ENCODE results near the gene KRT27.
A peak's percentile ranks its signal among the peaks of the same experiment; 100 is the strongest.

GRCh38 chr17:40791787-40792436 lies 9.6 kb upstream of the KRT27 start:
- TF ChIP-seq, protein P1, sequence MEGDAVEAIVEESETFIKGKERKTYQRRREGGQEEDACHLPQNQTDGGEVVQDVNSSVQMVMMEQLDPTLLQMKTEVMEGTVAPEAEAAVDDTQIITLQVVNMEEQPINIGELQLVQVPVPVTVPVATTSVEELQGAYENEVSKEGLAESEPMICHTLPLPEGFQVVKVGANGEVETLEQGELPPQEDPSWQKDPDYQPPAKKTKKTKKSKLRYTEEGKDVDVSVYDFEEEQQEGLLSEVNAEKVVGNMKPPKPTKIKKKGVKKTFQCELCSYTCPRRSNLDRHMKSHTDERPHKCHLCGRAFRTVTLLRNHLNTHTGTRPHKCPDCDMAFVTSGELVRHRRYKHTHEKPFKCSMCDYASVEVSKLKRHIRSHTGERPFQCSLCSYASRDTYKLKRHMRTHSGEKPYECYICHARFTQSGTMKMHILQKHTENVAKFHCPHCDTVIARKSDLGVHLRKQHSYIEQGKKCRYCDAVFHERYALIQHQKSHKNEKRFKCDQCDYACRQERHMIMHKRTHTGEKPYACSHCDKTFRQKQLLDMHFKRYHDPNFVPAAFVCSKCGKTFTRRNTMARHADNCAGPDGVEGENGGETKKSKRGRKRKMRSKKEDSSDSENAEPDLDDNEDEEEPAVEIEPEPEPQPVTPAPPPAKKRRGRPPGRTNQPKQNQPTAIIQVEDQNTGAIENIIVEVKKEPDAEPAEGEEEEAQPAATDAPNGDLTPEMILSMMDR (IDR thresholded peaks at IDR 0.05) = peak; percentile 82
- TF ChIP-seq EZH2 (IDR thresholded peaks at IDR 0.05) (no peak), EZH2phosphoT487 (IDR thresholded peaks at IDR 0.05) (no peak)
